ENCODE results near the gene SLC18B1. TPM values are rescaled to one million over a fixed set of nuclear protein-coding genes. Genes with fewer than 3 reads are reported as not detected.

Gene SLC18B1
- total RNA-seq, 1 experiment from 2014 or later: 24.1 TPM

GRCh38 chr6:132763269-132763668, 35.2 kb downstream of the SLC18B1 start:
- H3K27ac Mint-ChIP-seq: no peak overlapping the region
- DNase-seq (ENCODE audit: low spot score) (no peak), ATAC-seq (peak; percentile 10; the same call in 1 of the 2 replicates)
- TF ChIP-seq MYBL2 (CRISPR knock-in tag; IDR thresholded peaks at IDR 0.05): no peak
- TF ChIP-seq STAT6 (CRISPR knock-in tag; conservative IDR thresholded peaks at IDR 0.05; ENCODE audit: low read depth): no peak
- TF ChIP-seq RORB (CRISPR knock-in tag; IDR thresholded peaks at IDR 0.05): no peak
- TF ChIP-seq NFATC4 (CRISPR knock-in tag; IDR thresholded peaks at IDR 0.05): no peak
- TF ChIP-seq ZNF671 (CRISPR knock-in tag; IDR thresholded peaks at IDR 0.05): no peak
- no peak for TF ChIP-seq FOXJ3 (CRISPR knock-in tag; IDR thresholded peaks at IDR 0.05; ENCODE audit: borderline replicate concordance)
- no peak for TF ChIP-seq ELF4 (CRISPR knock-in tag; IDR thresholded peaks at IDR 0.05; ENCODE audit: low read depth)
- H3K4me3 Mint-ChIP-seq: no peak overlapping the region
- no peaks in the 10 kb centered on the region for H3K27me3 Mint-ChIP-seq (ENCODE audit: low read depth)
- H3K4me1 Mint-ChIP-seq: 0 out of 2 replicates have a peak, but pooled peaks cover 3% of the 10 kb centered on the region
- ChIA-PET CTCF (interaction anchor here (1.0 to 1.9 kb wide), 3 partner anchors 35 to 483 kb away, joined by 3 to 6 read pairs (median 5); partner anchors contain the start of gene SLC18B1), POLR2A (no interaction called here)
- no peaks in the 10 kb centered on the region for H3K36me3 Mint-ChIP-seq
- no peaks in the 10 kb centered on the region for H3K9me3 Mint-ChIP-seq

- TF ChIP-seq E2F5 (CRISPR knock-in tag; IDR thresholded peaks at IDR 0.05) (no peak), EMX1 (CRISPR knock-in tag; IDR thresholded peaks at IDR 0.05) (no peak), TEAD4 (CRISPR knock-in tag; IDR thresholded peaks at IDR 0.05) (no peak), ZNF396 (CRISPR knock-in tag; IDR thresholded peaks at IDR 0.05; ENCODE audit: borderline replicate concordance) (no peak), ATF2 (CRISPR knock-in tag; IDR thresholded peaks at IDR 0.05; ENCODE audit: borderline replicate concordance, low read depth) (no peak), RELA (CRISPR knock-in tag; IDR thresholded peaks at IDR 0.05; ENCODE audit: borderline replicate concordance) (no peak), KAT7 (CRISPR knock-in tag; IDR thresholded peaks at IDR 0.05; ENCODE audit: borderline replicate concordance) (no peak), FOXJ3 (CRISPR knock-in tag; IDR thresholded peaks at IDR 0.05; ENCODE audit: borderline replicate concordance) (no peak)
- Mint-ChIP-seq H3K36me3 (no peaks in the 10 kb centered on the region), H3K9me3 (no peaks in the 10 kb centered on the region), H3K27ac (no peak overlapping the region), H3K4me3 (no peak overlapping the region), H3K27me3 (ENCODE audit: low read depth) (no peaks in the 10 kb centered on the region), H3K4me1 (no peaks in the 10 kb centered on the region)
- ChIA-PET POLR2A (no interaction called here), CTCF (no interaction called here)
- no peak for ATAC-seq
- DNase-seq (ENCODE audit: low spot score): no peak
Observed at GRCh38 chr6:132760256-132760655, 38.2 kb downstream of the SLC18B1 start.

- Mint-ChIP-seq H3K27me3 (ENCODE audit: low read depth) (no peaks in the 10 kb centered on the region), H3K36me3 (no peaks in the 10 kb centered on the region), H3K9me3 (no peaks in the 10 kb centered on the region), H3K4me1 (no peaks in the 10 kb centered on the region), H3K4me3 (no peak overlapping the region), H3K27ac (no peak overlapping the region)
- ATAC-seq (no peak), DNase-seq (ENCODE audit: low spot score) (no peak)
- CTCF ChIA-PET: interaction anchor here (1.4 kb wide), 1 partner anchor 40 kb away, joined by 4 read pairs; the partner anchor contains the start of gene SLC18B1
- POLR2A ChIA-PET: no interaction called here
- TF ChIP-seq STAT6 (CRISPR knock-in tag; conservative IDR thresholded peaks at IDR 0.05; ENCODE audit: low read depth): no peak
- no peak for TF ChIP-seq MAX (CRISPR knock-in tag; IDR thresholded peaks at IDR 0.05)
- TF ChIP-seq PRDM15 (CRISPR knock-in tag; IDR thresholded peaks at IDR 0.05): no peak
- no peak for TF ChIP-seq PRRX2 (CRISPR knock-in tag; IDR thresholded peaks at IDR 0.05)
- no peak for TF ChIP-seq KAT7 (CRISPR knock-in tag; IDR thresholded peaks at IDR 0.05; ENCODE audit: borderline replicate concordance)
- no peak for TF ChIP-seq TCF7 (CRISPR knock-in tag; IDR thresholded peaks at IDR 0.05; ENCODE audit: low read depth)
- TF ChIP-seq USF1 (CRISPR knock-in tag; IDR thresholded peaks at IDR 0.05): no peak
Observed at GRCh38 chr6:132758689-132759088, 39.7 kb downstream of the SLC18B1 start.
